Thymus (tissue), 11 donors: ENCODE measurements around the gene CACNG6. TPM values are rescaled to one million over a fixed set of nuclear protein-coding genes. Genes with fewer than 3 reads are reported as not detected.

ENCODE experiments used
- DNase-seq, 9 donors: peaks; one replicate each; pipeline ENCODE4 v3.0.0-alpha.2; 2013; ENCODE audit warnings: low spot score in 9 of 9, low read depth in 6 of 9, missing footprints in 1 of 9
- H3K27ac ChIP-seq, 2 donors: one replicate each; pipeline ENCODE4 v1.5.1; 2013; ENCODE audit warnings: control low read depth in 1 of 2, low read depth in 1 of 2, low read length in 1 of 2, mild to moderate bottlenecking in 1 of 2, moderate library complexity in 1 of 2
- H3K27me3 ChIP-seq, 2 donors: one replicate each; pipeline ENCODE4 v1.5.1; 2013; ENCODE audit warnings: low read length in 1 of 2; ENCODE audit not compliant: control insufficient read depth in 2 of 2, insufficient read depth in 1 of 2
- H3K36me3 ChIP-seq, 2 donors: one replicate each; pipeline ENCODE4 v1.5.1; 2013; ENCODE audit warnings: low read length in 1 of 2, mild to moderate bottlenecking in 1 of 2, moderate library complexity in 1 of 2; ENCODE audit not compliant: control insufficient read depth in 2 of 2, insufficient read depth in 2 of 2
- H3K4me1 ChIP-seq, 2 donors: one replicate each; pipeline ENCODE4 v1.5.1; 2013; ENCODE audit warnings: low read length in 2 of 2; ENCODE audit not compliant: control insufficient read depth in 2 of 2, insufficient read depth in 2 of 2
- H3K4me3 ChIP-seq, 2 donors: one replicate each; pipeline ENCODE4 v1.5.1; 2013; ENCODE audit warnings: low read length in 2 of 2, control low read depth in 1 of 2, mild to moderate bottlenecking in 1 of 2
- H3K9me3 ChIP-seq, 2 donors: one replicate each; pipeline ENCODE4 v1.5.1; 2013; ENCODE audit warnings: low read length in 1 of 2, mild to moderate bottlenecking in 1 of 2; ENCODE audit not compliant: control insufficient read depth in 2 of 2, insufficient read depth in 1 of 2
- WGBS: extraction: QIAGEN DNeasy Blood & Tissue Kit; methylation state at CpG from one replicate; pipeline ENCODE4 v1.1.7; 2013; 5-methylcytosine and 5-hydroxymethylcytosine counted together
- polyA plus RNA-seq: library from polyadenylated mRNA; stranded (reverse); fragments of 200-250 nt; gene quantifications from one replicate; pipeline ENCODE4 v1.2.3, GENCODE V29; 2013
- total RNA-seq: library from RNA; stranded (reverse); fragments of 120-200 nt; gene quantifications from one replicate; pipeline ENCODE4 v1.2.4, GENCODE V29; 2013
- donor health status: healthy.

CACNG6 gene
- total and polyA plus RNA-seq, 2 donors = 0.05 TPM

- WGBS = 8% methylated on average over 19 of the region's 19 CpGs
- H3K27me3 ChIP-seq = peaks cover 56 to 66% of the 10 kb centered on the region in 2 donors
- no peaks in the 10 kb centered on the region for H3K36me3 ChIP-seq
- no peak overlapping the region for H3K4me3 ChIP-seq
- DNase-seq = no peak
- H3K4me1 ChIP-seq = no peaks in the 10 kb centered on the region
- H3K9me3 ChIP-seq = peaks cover 13 to 25% of the 10 kb centered on the region in 2 donors
- H3K27ac ChIP-seq = no peak overlapping the region
Measured at GRCh38 chr19:53978975-53979801, 12.2 kb upstream of the CACNG6 start.

GRCh38 chr19:53980539-53981375 lies 10.7 kb upstream of the CACNG6 start:
- peaks cover 56 to 76% of the 10 kb centered on the region in 2 donors for H3K27me3 ChIP-seq
- no peak overlapping the region for H3K4me3 ChIP-seq
- no peak for DNase-seq

GRCh38 chr19:53981376-53981951 lies 10.0 kb upstream of the CACNG6 start:
- peaks cover 56 to 76% of the 10 kb centered on the region in 2 donors for H3K27me3 ChIP-seq
- no peaks in the 10 kb centered on the region for H3K4me1 ChIP-seq
- WGBS = 83% methylated on average over 13 of the region's 13 CpGs
- no peak overlapping the region for H3K4me3 ChIP-seq
- H3K9me3 ChIP-seq = peaks cover 13 to 25% of the 10 kb centered on the region in 2 donors
- no peak overlapping the region for H3K27ac ChIP-seq
- no peaks in the 10 kb centered on the region for H3K36me3 ChIP-seq
- no peak for DNase-seq

More at GRCh38 chr19:53980539-53981375, 10.7 kb upstream of the CACNG6 start:
- H3K27ac ChIP-seq = no peak overlapping the region
- no peaks in the 10 kb centered on the region for H3K4me1 ChIP-seq
- no peaks in the 10 kb centered on the region for H3K36me3 ChIP-seq
- 48% methylated on average over 20 of the region's 20 CpGs for WGBS
- peaks cover 13 to 25% of the 10 kb centered on the region in 2 donors for H3K9me3 ChIP-seq

GRCh38 chr19:53982001-53982451 lies 9.4 kb upstream of the CACNG6 start:
- WGBS = 9% methylated on average over 62 of the region's 62 CpGs
- Histone ChIP-seq H3K4me1 (no peaks in the 10 kb centered on the region), H3K27me3 (peaks cover 56 to 73% of the 10 kb centered on the region in 2 donors), H3K36me3 (no peaks in the 10 kb centered on the region), H3K27ac (no peak overlapping the region), H3K4me3 (no peak overlapping the region), H3K9me3 (peaks cover 13 to 25% of the 10 kb centered on the region in 2 donors)
- DNase-seq = no peak

- H3K27me3 ChIP-seq = peaks cover 56 to 72% of the 10 kb centered on the region in 2 donors
- H3K36me3 ChIP-seq = no peaks in the 10 kb centered on the region
- H3K27ac ChIP-seq = no peak overlapping the region
- DNase-seq = no peak
- H3K4me1 ChIP-seq = no peaks in the 10 kb centered on the region
- H3K9me3 ChIP-seq = peaks cover 13 to 24% of the 10 kb centered on the region in 2 donors
- H3K4me3 ChIP-seq = peak overlapping the region in 1 of 2 donors; percentile 13
- WGBS = 2% methylated on average over 60 of the region's 61 CpGs
Measured at GRCh38 chr19:53982611-53983010, 8.8 kb upstream of the CACNG6 start.

GRCh38 chr19:53983457-53984289 lies 7.8 kb upstream of the CACNG6 start:
- DNase-seq = no peak
- Histone ChIP-seq H3K4me1 (no peaks in the 10 kb centered on the region), H3K9me3 (peaks cover 10 to 16% of the 10 kb centered on the region in 2 donors), H3K36me3 (no peaks in the 10 kb centered on the region), H3K27ac (no peak overlapping the region), H3K4me3 (no peak overlapping the region), H3K27me3 (peaks cover 47 to 65% of the 10 kb centered on the region in 2 donors)
- WGBS = 88% methylated on average over 24 of the region's 24 CpGs

- no peak overlapping the region for H3K4me3 ChIP-seq
- H3K4me1 ChIP-seq = no peaks in the 10 kb centered on the region
- H3K27ac ChIP-seq = no peak overlapping the region
- peaks cover 5% of the 10 kb centered on the region in 2 donors for H3K9me3 ChIP-seq
- no peak for DNase-seq
- no peaks in the 10 kb centered on the region for H3K36me3 ChIP-seq
- H3K27me3 ChIP-seq = peaks cover 28 to 52% of the 10 kb centered on the region in 2 donors
- WGBS = 90% methylated on average over 6 of the region's 6 CpGs
Measured at GRCh38 chr19:53985863-53986262, 5.6 kb upstream of the CACNG6 start.

- no peak for DNase-seq
- no peaks in the 10 kb centered on the region for H3K9me3 ChIP-seq
- H3K4me3 ChIP-seq = no peak overlapping the region
- H3K27ac ChIP-seq = no peak overlapping the region
- H3K36me3 ChIP-seq = no peaks in the 10 kb centered on the region
- H3K4me1 ChIP-seq = no peaks in the 10 kb centered on the region
- 94% methylated on average over 6 of the region's 6 CpGs for WGBS
- H3K27me3 ChIP-seq = peaks cover 25 to 59% of the 10 kb centered on the region in 2 donors
Measured at GRCh38 chr19:53988981-53989380, 2.5 kb upstream of the CACNG6 start.
